Measurements from ENCODE around the gene PUS10.
"Not testable (repeated sequence)": the region's sequence is repeated elsewhere in the genome, so short reads cannot be mapped to it uniquely, and the experiment has no call there.

PUS10 gene

GRCh38 chr2:61042807-61043206, 24.8 kb upstream of the PUS10 start:
- CTCF ChIA-PET = no interaction called here
- POLR2A ChIA-PET = interaction anchor here (0.6 kb wide), 1 partner anchor 16 kb away, joined by 3 read pairs; no protein-coding TSS in a partner anchor
- Histone ChIP-seq H3K4me3 (ENCODE audit: low read depth, low read length) (no peak overlapping the region), H3K36me3 (ENCODE audit: control insufficient read depth in 2 of 2, insufficient read depth in 1 of 2, low read length in 2 of 2) (peaks cover 3 to 10% of the 10 kb centered on the region in 2 experiments; a peak in 2 of 3 replicates), H3K9me3 (ENCODE audit: control insufficient read depth, insufficient read depth, low read depth, low read length) (no peaks in the 10 kb centered on the region), H3K4me1 (ENCODE audit: control insufficient read depth, insufficient read depth, low read length) (peaks cover 6% of the 10 kb centered on the region), H3K27ac (ENCODE audit: extremely low read depth, low read depth, low read length) (no peak overlapping the region)
- TF ChIP-seq BCL11A (tag by site-specific recombination; IDR thresholded peaks at IDR 0.05; ENCODE audit: low read depth) (no peak), ZNF211 (tag by site-specific recombination; IDR thresholded peaks at IDR 0.05; ENCODE audit: low read depth) (no peak), ZNF639 (tag by site-specific recombination; IDR thresholded peaks at IDR 0.05) (no peak), ZNF48 (tag by site-specific recombination; IDR thresholded peaks at IDR 0.05) (no peak), ZNF629 (tag by site-specific recombination; IDR thresholded peaks at IDR 0.05) (no peak), ZSCAN4 (tag by site-specific recombination; IDR thresholded peaks at IDR 0.05) (no peak)

- H3K9me3 ChIP-seq (ENCODE audit: control insufficient read depth, insufficient read depth, low read depth, low read length); POLR2A ChIA-PET; H3K27ac ChIP-seq (ENCODE audit: extremely low read depth, low read depth, low read length); H3K4me1 ChIP-seq (ENCODE audit: control insufficient read depth, insufficient read depth, low read length); H3K4me3 ChIP-seq (ENCODE audit: low read depth, low read length): not testable (repeated sequence)
- peaks cover 17 to 36% of the 10 kb centered on the region in 2 experiments for H3K36me3 ChIP-seq (ENCODE audit: control insufficient read depth in 2 of 2, insufficient read depth in 1 of 2, low read length in 2 of 2)
- TF ChIP-seq ZNF529 (tag by site-specific recombination; IDR thresholded peaks at IDR 0.05; ENCODE audit: insufficient replicate concordance) = peak; percentile 72
- CTCF ChIA-PET = interaction anchor here (0.7 kb wide), 1 partner anchor 9 kb away, joined by 3 read pairs; no protein-coding TSS in a partner anchor
Measured at GRCh38 chr2:61036643-61037042, 18.6 kb upstream of the PUS10 start.

GRCh38 chr2:61034592-61034991, 16.5 kb upstream of the PUS10 start:
- CTCF ChIA-PET, POLR2A ChIA-PET: not testable (repeated sequence)
- H3K36me3 ChIP-seq (ENCODE audit: control insufficient read depth in 2 of 2, insufficient read depth in 1 of 2, low read length in 2 of 2) = peaks cover 17 to 42% of the 10 kb centered on the region in 2 experiments

GRCh38 chr2:61029533-61029932, 11.5 kb upstream of the PUS10 start:
- no peak for TF ChIP-seq ZNF433 (tag by site-specific recombination; IDR thresholded peaks at IDR 0.05; ENCODE audit: low read depth)
- Histone ChIP-seq H3K36me3 (ENCODE audit: control insufficient read depth in 2 of 2, insufficient read depth in 1 of 2, low read length in 2 of 2) (peaks cover 17 to 32% of the 10 kb centered on the region in 2 experiments), H3K9me3 (ENCODE audit: control insufficient read depth, insufficient read depth, low read depth, low read length) (no peaks in the 10 kb centered on the region), H3K27ac (ENCODE audit: extremely low read depth, low read depth, low read length) (no peak overlapping the region), H3K4me1 (ENCODE audit: control insufficient read depth, insufficient read depth, low read length) (no peaks in the 10 kb centered on the region), H3K4me3 (ENCODE audit: low read depth, low read length) (no peak overlapping the region)
- ChIA-PET POLR2A (no interaction called here), CTCF (interaction anchor here (0.7 to 0.8 kb wide), 3 partner anchors 24 to 1231 kb away, joined by 3 to 5 read pairs (median 3); no protein-coding TSS in a partner anchor)

More at GRCh38 chr2:61034592-61034991, 16.5 kb upstream of the PUS10 start:
- H3K4me3 ChIP-seq (ENCODE audit: low read depth, low read length); H3K27ac ChIP-seq (ENCODE audit: extremely low read depth, low read depth, low read length); H3K9me3 ChIP-seq (ENCODE audit: control insufficient read depth, insufficient read depth, low read depth, low read length); H3K4me1 ChIP-seq (ENCODE audit: control insufficient read depth, insufficient read depth, low read length): not testable (repeated sequence)

- Histone ChIP-seq H3K9me3 (ENCODE audit: control insufficient read depth, insufficient read depth, low read depth, low read length) (no peaks in the 10 kb centered on the region), H3K4me1 (ENCODE audit: control insufficient read depth, insufficient read depth, low read length) (no peaks in the 10 kb centered on the region; the same call in 1 of the 2 replicates), H3K36me3 (ENCODE audit: control insufficient read depth in 2 of 2, insufficient read depth in 1 of 2, low read length in 2 of 2) (peaks cover 6 to 23% of the 10 kb centered on the region in 2 experiments), H3K4me3 (ENCODE audit: low read depth, low read length) (no peak overlapping the region), H3K27ac (ENCODE audit: extremely low read depth, low read depth, low read length) (no peak overlapping the region)
- ChIA-PET POLR2A (no interaction called here), CTCF (no interaction called here)
- no peak for TF ChIP-seq ZNF843 (tag by site-specific recombination; IDR thresholded peaks at IDR 0.05)
- no peak for TF ChIP-seq ZNF449 (tag by site-specific recombination; IDR thresholded peaks at IDR 0.05)
- peak; percentile 26; the same call in 1 of the 2 replicates for TF ChIP-seq ZNF214 (tag by site-specific recombination; IDR thresholded peaks at IDR 0.05; ENCODE audit: borderline replicate concordance)
- no peak for TF ChIP-seq GLI4 (tag by site-specific recombination; IDR thresholded peaks at IDR 0.05)
Measured at GRCh38 chr2:61023670-61024069, 5.6 kb upstream of the PUS10 start.
